GM10248 (cell line): ENCODE data around the gene MPND.
A peak's percentile ranks its signal among the peaks of the same experiment; 100 is the strongest.

Experiments used
- CTCF ChIA-PET: fragments of 300-600 bp; sonication (Branson Sonifier 250); formaldehyde crosslinking; extraction: SDS; loops from one replicate; lab custom pipeline; 2021; ENCODE audit warnings: antibody characterized with exemption; lab: Yijun Ruan, JAX
- POLR2A ChIA-PET: fragments of 350-650 bp; sonication (Branson Sonifier 250); formaldehyde crosslinking; extraction: SDS; loops from one replicate; lab custom pipeline; 2020; ENCODE audit warnings: antibody characterized with exemption; lab: Yijun Ruan, JAX
- DNase-seq: peaks from one replicate; pipeline ENCODE4 v3.0.0; 2012; ENCODE audit errors: extremely low spot score
- CTCF ChIP-seq: IDR thresholded peaks from 2 replicates; pipeline ENCODE4 v1.5.1; 2012; ENCODE audit warnings: mild to moderate bottlenecking, low read depth; ENCODE audit errors: extremely low read depth, missing control alignments, control extremely low read depth

Gene MPND

GRCh38 chr19:4337906-4338440, 5.4 kb upstream of the MPND start:
- no peak for TF ChIP-seq CTCF
- DNase-seq = peak; percentile 8
- CTCF ChIA-PET = interaction anchor here (2.2 to 3.9 kb wide), 2 partner anchors 14 to 105 kb away, joined by 4 to 21 read pairs; no protein-coding TSS in a partner anchor
- POLR2A ChIA-PET = no interaction called here

GRCh38 chr19:4338441-4339355, 4.7 kb upstream of the MPND start, which contains the start of gene STAP2:
STAP2 (minus strand) TSS chr19:4338827; CDS start chr19:4338753, 74 bp downstream.
- CTCF ChIA-PET = interaction anchor here (1.0 to 3.9 kb wide), 5 partner anchors 9 to 106 kb away, joined by 3 to 21 read pairs (median 4); no protein-coding TSS in a partner anchor
- POLR2A ChIA-PET = interaction anchor here (0.6 kb wide), 1 partner anchor 100 kb away, joined by 4 read pairs; no protein-coding TSS in a partner anchor
- peak; percentile 42 for DNase-seq
- TF ChIP-seq CTCF = no peak

GRCh38 chr19:4342314-4342614, 1.1 kb upstream of the MPND start:
- POLR2A ChIA-PET = interaction anchor here (0.8 to 2.0 kb wide), 8 partner anchors 14 to 95 kb away, joined by 3 to 9 read pairs (median 4); partner anchors contain the start of genes CHAF1A and YJU2
- DNase-seq = no peak
- TF ChIP-seq CTCF = no peak
- CTCF ChIA-PET = interaction anchor here (0.8 to 5.0 kb wide), 12 partner anchors 9 to 93 kb away, joined by 3 to 57 read pairs (median 8); partner anchors contain the start of genes CHAF1A and SH3GL1

GRCh38 chr19:4342615-4343369, 570 bp upstream of the MPND start:
- DNase-seq = peak; percentile 93
- POLR2A ChIA-PET = interaction anchor here (0.5 to 2.0 kb wide), 13 partner anchors 9 to 1867 kb away, joined by 3 to 9 read pairs (median 3); partner anchors contain the start of genes CHAF1A, GADD45B and YJU2
- peak; percentile 6 for TF ChIP-seq CTCF
- CTCF ChIA-PET = interaction anchor here (0.7 to 5.0 kb wide), 18 partner anchors 9 to 203 kb away, joined by 3 to 57 read pairs (median 4); partner anchors contain the start of genes CHAF1A and SH3GL1

GRCh38 chr19:4345342-4346019, 2.1 kb downstream of the MPND start:
- no peak for TF ChIP-seq CTCF
- CTCF ChIA-PET = interaction anchor here (0.9 to 5.0 kb wide), 4 partner anchors 17 to 79 kb away, joined by 3 to 26 read pairs (median 6); no protein-coding TSS in a partner anchor
- POLR2A ChIA-PET = no interaction called here
- DNase-seq = no peak

- DNase-seq = no peak
- ChIA-PET CTCF (interaction anchor here (1.0 kb wide), 1 partner anchor 79 kb away, joined by 3 read pairs; no protein-coding TSS in a partner anchor), POLR2A (no interaction called here)
- TF ChIP-seq CTCF = no peak
Observed at GRCh38 chr19:4346020-4346383, 2.6 kb downstream of the MPND start.
